MM.1S (cell line): ENCODE data around the gene DGUOK.

Source experiments
- DNase-seq: peaks from one replicate; pipeline ENCODE4 v3.0.0-alpha.2; 2015
- H2AFZ ChIP-seq: fragments of 300-600 bp; sonication (generic); 2 replicates; pipeline ENCODE4 v1.6.0; 2016; ENCODE audit warnings: antibody characterized with exemption, low read length
- H3F3A ChIP-seq: fragments of 300-600 bp; sonication (generic); 2 replicates; pipeline ENCODE4 v1.6.1; 2016; ENCODE audit warnings: mild to moderate bottlenecking, antibody characterized with exemption, low read length, moderate library complexity, mixed read lengths; ENCODE audit not compliant: insufficient read depth
- H3K27ac ChIP-seq: fragments of 300-600 bp; sonication (generic); 2 replicates; pipeline ENCODE4 v1.5.1; 2016; ENCODE audit warnings: mild to moderate bottlenecking, low read length
- H3K27me3 ChIP-seq: fragments of 300-600 bp; sonication (generic); replicated peaks from 2 replicates; pipeline ENCODE4 v1.6.0; 2016; ENCODE audit warnings: low read length; ENCODE audit not compliant: insufficient read depth
- H3K36me3 ChIP-seq: fragments of 300-600 bp; sonication (generic); replicated peaks from 2 replicates; pipeline ENCODE4 v1.6.1; 2016; ENCODE audit warnings: mild to moderate bottlenecking, low read length, mixed read lengths; ENCODE audit not compliant: insufficient read depth
- H3K4me1 ChIP-seq: fragments of 300-600 bp; sonication (generic); 2 replicates; pipeline ENCODE4 v1.6.1; 2016; ENCODE audit warnings: low read length, mixed read lengths
- H3K4me2 ChIP-seq: fragments of 300-600 bp; sonication (generic); 2 replicates; pipeline ENCODE4 v1.6.0; 2016; ENCODE audit warnings: low read depth, low read length
- H3K4me3 ChIP-seq: fragments of 300-600 bp; sonication (generic); 2 replicates; pipeline ENCODE4 v1.5.1; 2016; ENCODE audit warnings: low read length, mixed read lengths
- H3K79me2 ChIP-seq: fragments of 300-600 bp; sonication (generic); 2 replicates; pipeline ENCODE4 v1.6.1; 2016; ENCODE audit warnings: mixed run types, low read length, mixed read lengths
- H3K9ac ChIP-seq: fragments of 300-600 bp; sonication (generic); 2 replicates; pipeline ENCODE4 v1.6.1; 2016; ENCODE audit warnings: low read length, mixed read lengths
- H3K9me2 ChIP-seq: fragments of 300-600 bp; sonication (generic); replicated peaks from 2 replicates; pipeline ENCODE4 v1.6.1; 2016; ENCODE audit warnings: mild to moderate bottlenecking, low read length, mixed read lengths; ENCODE audit not compliant: insufficient read depth
- H3K9me3 ChIP-seq: fragments of 300-600 bp; sonication (generic); replicated peaks from 2 replicates; pipeline ENCODE4 v1.6.1; 2016; ENCODE audit warnings: mild to moderate bottlenecking, low read length, mixed read lengths; ENCODE audit not compliant: insufficient read depth
- H4K20me1 ChIP-seq: fragments of 300-600 bp; sonication (generic); 2 replicates; pipeline ENCODE4 v1.6.1; 2016; ENCODE audit warnings: mild to moderate bottlenecking, low read length, moderate library complexity, mixed read lengths; ENCODE audit not compliant: insufficient read depth
- CTCF ChIP-seq: fragments of 300-600 bp; sonication (generic); IDR thresholded peaks from 2 replicates; pipeline ENCODE4 v1.5.1; 2016; ENCODE audit warnings: antibody characterized with exemption, low read length, mixed read lengths
- EZH2 ChIP-seq: fragments of 300-600 bp; sonication (generic); optimal IDR thresholded peaks from 2 replicates; pipeline ENCODE3; 2017; ENCODE audit warnings: low read depth, mild to moderate bottlenecking, antibody characterized with exemption, low read length, mixed read lengths
- EZH2phosphoT487 ChIP-seq: fragments of 300-600 bp; sonication (generic); IDR thresholded peaks from 2 replicates; pipeline ENCODE4 v1.6.1; 2018; ENCODE audit warnings: antibody characterized with exemption, low read length

DGUOK gene

GRCh38 chr2:73983322-73984202 is 56.9 kb downstream of the DGUOK start:
- Histone ChIP-seq H3K36me3 (no peaks in the 10 kb centered on the region), H3K9me3 (no peaks in the 10 kb centered on the region), H3K4me1 (peaks cover 22% of the 10 kb centered on the region), H3K27me3 (0 out of 2 replicates have a peak, but pooled peaks cover 16% of the 10 kb centered on the region), H3K9me2 (no peaks in the 10 kb centered on the region), H3K9ac (peak overlapping the region; percentile 73; the same call in 1 of the 2 replicates), H3K4me2 (peak overlapping the region; percentile 96), H3K79me2 (peaks cover 31% of the 10 kb centered on the region), H2AFZ (peak overlapping the region; percentile 62), H3K4me3 (peak overlapping the region; percentile 58), H4K20me1 (no peaks in the 10 kb centered on the region), H3F3A (peaks cover 16% of the 10 kb centered on the region), H3K27ac (no peak overlapping the region)
- TF ChIP-seq EZH2phosphoT487 (no peak), CTCF (no peak), EZH2 (no peak)
- no peak for DNase-seq

- peaks cover 22% of the 10 kb centered on the region for H3K4me1 ChIP-seq
Observed at GRCh38 chr2:73984203-73984921, 57.7 kb downstream of the DGUOK start, which contains the start of gene TET3. Gene TET3 (plus strand): TSS chr2:73984910. CDS start chr2:73986404, 1,494 bp downstream.

GRCh38 chr2:73984922-73985307 is 58.2 kb downstream of the DGUOK start:
- Histone ChIP-seq H3F3A (peaks cover 16% of the 10 kb centered on the region), H3K4me1 (peaks cover 22% of the 10 kb centered on the region), H3K9ac (no peak overlapping the region), H3K4me3 (no peak overlapping the region), H3K79me2 (peaks cover 45% of the 10 kb centered on the region), H2AFZ (no peak overlapping the region), H3K9me2 (no peaks in the 10 kb centered on the region), H4K20me1 (no peaks in the 10 kb centered on the region), H3K27me3 (0 out of 2 replicates have a peak, but pooled peaks cover 16% of the 10 kb centered on the region), H3K4me2 (no peak overlapping the region), H3K36me3 (no peaks in the 10 kb centered on the region), H3K27ac (no peak overlapping the region), H3K9me3 (no peaks in the 10 kb centered on the region)
- peak; percentile 51 for DNase-seq
- TF ChIP-seq EZH2phosphoT487 (no peak), EZH2 (no peak), CTCF (no peak)

More at GRCh38 chr2:73984203-73984921, 57.7 kb downstream of the DGUOK start, which contains the start of gene TET3:
- TF ChIP-seq CTCF = no peak
- no peak for TF ChIP-seq EZH2
- no peak for TF ChIP-seq EZH2phosphoT487
- peak within 1 kb of the TSS; percentile 96 for H3K4me2 ChIP-seq
- H3K4me3 ChIP-seq = peak within 1 kb of the TSS; percentile 75
- H3K36me3 ChIP-seq = no peaks in the 10 kb centered on the region
- H3K27ac ChIP-seq = no peak within 1 kb of the TSS
- H2AFZ ChIP-seq = peak within 1 kb of the TSS; percentile 62
- H3K27me3 ChIP-seq = 0 out of 2 replicates have a peak, but pooled peaks cover 16% of the 10 kb centered on the region
- peak within 1 kb of the TSS; percentile 73 for H3K9ac ChIP-seq
- no peaks in the 10 kb centered on the region for H3K9me3 ChIP-seq
- H3K9me2 ChIP-seq = no peaks in the 10 kb centered on the region
- H4K20me1 ChIP-seq = no peaks in the 10 kb centered on the region
- peak; percentile 67 for DNase-seq
- peaks cover 39% of the 10 kb centered on the region for H3K79me2 ChIP-seq
- peaks cover 16% of the 10 kb centered on the region for H3F3A ChIP-seq
